CD14-positive monocyte (primary cell): Measurements from ENCODE around the gene ITGA2. TPM values are rescaled to one million over a fixed set of nuclear protein-coding genes. Genes with fewer than 3 reads are reported as not detected.

Experiments
- DNase-seq, 3 donors: peaks; one replicate each; pipeline ENCODE4 v3.0.0-alpha.2; 2011 to 2022
- H2AFZ ChIP-seq: 2 replicates; pipeline ENCODE4 v1.6.0; 2012; ENCODE audit warnings: mild to moderate bottlenecking, low read depth, low read length, inconsistent platforms; ENCODE audit not compliant: insufficient read depth, poor library complexity, severe bottlenecking
- H3K27ac ChIP-seq, 2 donors: 1 replicate in 1 of 2; 2 replicates in 1 of 2; pipeline ENCODE4 v1.5.1; 2012 to 2013; ENCODE audit warnings: low read length in 2 of 2, control low read depth in 1 of 2, inconsistent platforms in 1 of 2, low read depth in 1 of 2, mild to moderate bottlenecking in 1 of 2
- H3K27me3 ChIP-seq, 2 donors: one replicate each; pipeline versions ENCODE4 v1.6.0 to v1.6.1; 2011 to 2013; ENCODE audit warnings: low read length in 2 of 2; ENCODE audit not compliant: control insufficient read depth in 2 of 2, insufficient read depth in 2 of 2
- H3K36me3 ChIP-seq, 2 donors: replicated peaks in 1 of 2; 1 replicate in 1 of 2; 2 replicates in 1 of 2; pipeline versions ENCODE4 v1.5.1 to v1.6.1; 2012 to 2013; ENCODE audit warnings: low read length in 2 of 2, control low read depth in 1 of 2, inconsistent platforms in 1 of 2, mild to moderate bottlenecking in 1 of 2; ENCODE audit not compliant: insufficient read depth in 2 of 2, control insufficient read depth in 1 of 2
- H3K4me1 ChIP-seq, 2 donors: 1 replicate in 1 of 2; 2 replicates in 1 of 2; pipeline versions ENCODE4 v1.5.1 to v1.6.1; 2012 to 2013; ENCODE audit warnings: low read length in 2 of 2, control low read depth in 1 of 2, inconsistent platforms in 1 of 2, mild to moderate bottlenecking in 1 of 2, moderate library complexity in 1 of 2; ENCODE audit not compliant: insufficient read depth in 2 of 2, control insufficient read depth in 1 of 2
- H3K4me2 ChIP-seq: replicated peaks from 2 replicates; pipeline ENCODE3; 2012; ENCODE audit warnings: low read length, moderate library complexity, mild to moderate bottlenecking; ENCODE audit not compliant: poor library complexity, severe bottlenecking; ENCODE audit errors: extremely low read depth
- H3K4me3 ChIP-seq, 3 experiments: fragments of 200-600 bp in 1 of 3; sonication (generic) in 1 of 3; replicated peaks in 1 of 3; 1 replicate in 2 of 3; 2 replicates in 1 of 3; pipeline ENCODE4 v1.5.1; 2011 to 2013; ENCODE audit warnings: low read length in 3 of 3, mild to moderate bottlenecking in 3 of 3, control low read depth in 2 of 3, low read depth in 2 of 3, inconsistent platforms in 1 of 3, moderate library complexity in 1 of 3
- H3K79me2 ChIP-seq: 2 replicates; pipeline ENCODE4 v1.6.0; 2012; ENCODE audit warnings: mild to moderate bottlenecking, control low read depth, inconsistent platforms, low read length, moderate library complexity; ENCODE audit not compliant: insufficient read depth
- H3K9ac ChIP-seq: 2 replicates; pipeline ENCODE4 v1.6.0; 2017; ENCODE audit warnings: low read length, mild to moderate bottlenecking; ENCODE audit not compliant: insufficient read depth, poor library complexity, severe bottlenecking
- H3K9me3 ChIP-seq, 2 donors: replicated peaks in 1 of 2; 1 replicate in 1 of 2; 2 replicates in 1 of 2; pipeline versions ENCODE4 v1.5.1 to v1.6.1; 2012 to 2013; ENCODE audit warnings: low read length in 2 of 2, control low read depth in 1 of 2; ENCODE audit not compliant: control insufficient read depth in 1 of 2, insufficient read depth in 1 of 2
- H4K20me1 ChIP-seq: 2 replicates; pipeline ENCODE4 v1.6.0; 2012; ENCODE audit warnings: mild to moderate bottlenecking, low read length, control low read depth, moderate library complexity; ENCODE audit not compliant: insufficient read depth
- H3K27ac Mint-ChIP-seq, 7 donors: one replicate each; pipeline ENCODE4 v1.8.0; 2020; ENCODE audit warnings: mild to moderate bottlenecking in 7 of 7, mixed read lengths in 7 of 7, moderate library complexity in 6 of 7, inconsistent platforms in 2 of 7
- H3K27me3 Mint-ChIP-seq, 3 donors: one replicate each; pipeline ENCODE4 v1.8.0; 2021 to 2022; ENCODE audit warnings: low read depth in 3 of 3, mild to moderate bottlenecking in 3 of 3, mixed read lengths in 3 of 3, moderate library complexity in 3 of 3, inconsistent platforms in 1 of 3
- H3K36me3 Mint-ChIP-seq, 2 donors: one replicate each; pipeline ENCODE4 v1.8.0; 2020; ENCODE audit warnings: mixed read lengths in 2 of 2, inconsistent platforms in 1 of 2, mild to moderate bottlenecking in 1 of 2
- H3K4me1 Mint-ChIP-seq: one replicate; pipeline ENCODE4 v1.8.0; 2020; ENCODE audit warnings: mild to moderate bottlenecking, mixed read lengths
- H3K4me3 Mint-ChIP-seq, 2 donors: one replicate each; pipeline ENCODE4 v1.8.0; 2020; ENCODE audit warnings: mild to moderate bottlenecking in 2 of 2, mixed read lengths in 2 of 2, moderate library complexity in 1 of 2
- H3K9me3 Mint-ChIP-seq, 7 donors: one replicate each; pipeline ENCODE4 v1.8.0; 2020 to 2022; ENCODE audit warnings: mixed read lengths in 7 of 7, mild to moderate bottlenecking in 6 of 7, moderate library complexity in 6 of 7, inconsistent platforms in 2 of 7
- WGBS: methylation state at CpG from one replicate; pipeline ENCODE4 v1.1.5; 2013; ENCODE audit warnings: missing lambda C conversion rate; ENCODE audit not compliant: insufficient coverage; 5-methylcytosine and 5-hydroxymethylcytosine counted together
- intact Hi-C, 2 donors: fragments of 100-400 bp; cut with micrococcal nuclease; formaldehyde crosslinking; loops; one replicate each; pipeline versions ENCODE4 v1.15.0 to v1.15.1; 2023
- polyA minus RNA-seq: library from RNA; depleted of rRNA, polyadenylated mRNA; stranded (reverse); fragments of >200 nt; gene quantifications from 2 replicates; pipeline ENCODE4 v1.2.3, GENCODE V29; 2012
- polyA plus RNA-seq, 3 donors: library from polyadenylated mRNA; depleted of rRNA in 1 of 3; unstranded in 2 of 3; stranded (reverse) in 1 of 3; fragments of 300-500 nt in 2 of 3; fragments of >200 nt in 1 of 3; fragmentation: Illumina TruSeq in 2 of 3; gene quantifications; 1 replicate in 2 of 3; 2 replicates in 1 of 3; pipeline ENCODE4 v1.2.3, GENCODE V29; 2012 to 2021
- total RNA-seq, 12 experiments: library from RNA in 1 of 12; stranded (reverse) in 1 of 12; fragments of 120-200 nt in 1 of 12; gene quantifications; one replicate each; pipeline ENCODE4 v1.2.4 and lab custom pipeline; 2013 to 2026; ENCODE audit warnings: mixed read lengths in 6 of 12, inconsistent platforms in 1 of 12
- TF ChIP-seq, protein P1 (sequence below): fragments of 200-600 bp; IDR thresholded peaks from one replicate; pipeline ENCODE4 v1.8.0; 2022; ENCODE audit warnings: antibody characterized with exemption, mild to moderate bottlenecking

The ITGA2 gene
- total RNA-seq (2013), result 0.04 TPM
- polyA plus RNA-seq (not detected), polyA minus RNA-seq (not detected in 2 replicates), total RNA-seq (lab: John Stamatoyannopoulos, UW) (0.12 to 8.4 (median 1.6) reads per million in 11 experiments)

DNA sequence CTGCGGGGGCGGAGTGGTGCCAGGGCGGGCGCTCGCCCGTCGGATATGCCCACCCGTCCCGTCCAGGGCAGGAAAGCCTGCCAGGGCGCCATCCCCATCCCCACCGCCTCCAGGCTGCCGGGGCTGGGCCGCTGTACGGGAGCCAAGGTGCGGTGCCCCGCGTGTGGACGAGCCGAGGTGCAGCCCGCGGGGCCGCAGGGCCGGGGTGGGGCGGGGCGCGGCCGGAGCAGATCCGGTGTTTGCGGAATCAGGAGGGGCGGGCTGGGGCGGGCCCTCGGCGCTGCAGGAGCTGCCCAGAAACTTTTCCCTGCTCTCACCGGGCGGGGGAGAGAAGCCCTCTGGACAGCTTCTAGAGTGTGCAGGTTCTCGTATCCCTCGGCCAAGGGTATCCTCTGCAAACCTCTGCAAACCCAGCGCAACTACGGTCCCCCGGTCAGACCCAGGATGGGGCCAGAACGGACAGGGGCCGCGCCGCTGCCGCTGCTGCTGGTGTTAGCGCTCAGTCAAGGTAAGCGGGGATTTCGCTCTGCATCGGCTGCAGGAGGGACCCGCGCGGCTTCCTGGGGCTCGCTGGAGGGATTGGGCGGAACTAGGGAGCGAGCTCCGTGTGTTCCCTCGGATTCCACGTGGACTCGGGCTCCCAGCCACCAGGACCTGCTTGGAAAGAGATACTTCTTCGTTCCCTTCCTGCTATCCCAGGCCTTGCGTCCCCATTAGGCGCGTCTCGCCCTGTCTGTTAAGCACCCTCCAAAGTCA lies at the start of gene ITGA2:
ITGA2 (plus strand) TSS at position 328 of the 756 bp plus-strand sequence; CDS start at position 445, 117 bp downstream.
- Histone ChIP-seq H4K20me1 (no peaks in the 10 kb centered on the region), H3K4me2 (peak within 1 kb of the TSS; percentile 91), H3K79me2 (no peaks in the 10 kb centered on the region), H3K9me3 (no peaks in the 10 kb centered on the region), H3K4me3 (peak within 1 kb of the TSS; percentile 40 to 81 (median 57)), H3K27ac (no peak within 1 kb of the TSS), H3K4me1 (peaks cover 16 to 19% of the 10 kb centered on the region in 2 donors), H2AFZ (peak within 1 kb of the TSS; percentile 71), H3K27me3 (peaks cover 36 to 39% of the 10 kb centered on the region in 2 donors), H3K36me3 (no peaks in the 10 kb centered on the region), H3K9ac (peak within 1 kb of the TSS; percentile 35)
- H3K27me3 Mint-ChIP-seq, result peaks cover 37 to 47% (median 42%) of the 10 kb centered on the region in 3 donors
- H3K4me1 Mint-ChIP-seq, result peaks cover 16% of the 10 kb centered on the region
- intact Hi-C loops, result no loop called here
- H3K27ac Mint-ChIP-seq, result peak within 1 kb of the TSS in 1 of 7 donors; percentile 70
- TF ChIP-seq, protein P1, sequence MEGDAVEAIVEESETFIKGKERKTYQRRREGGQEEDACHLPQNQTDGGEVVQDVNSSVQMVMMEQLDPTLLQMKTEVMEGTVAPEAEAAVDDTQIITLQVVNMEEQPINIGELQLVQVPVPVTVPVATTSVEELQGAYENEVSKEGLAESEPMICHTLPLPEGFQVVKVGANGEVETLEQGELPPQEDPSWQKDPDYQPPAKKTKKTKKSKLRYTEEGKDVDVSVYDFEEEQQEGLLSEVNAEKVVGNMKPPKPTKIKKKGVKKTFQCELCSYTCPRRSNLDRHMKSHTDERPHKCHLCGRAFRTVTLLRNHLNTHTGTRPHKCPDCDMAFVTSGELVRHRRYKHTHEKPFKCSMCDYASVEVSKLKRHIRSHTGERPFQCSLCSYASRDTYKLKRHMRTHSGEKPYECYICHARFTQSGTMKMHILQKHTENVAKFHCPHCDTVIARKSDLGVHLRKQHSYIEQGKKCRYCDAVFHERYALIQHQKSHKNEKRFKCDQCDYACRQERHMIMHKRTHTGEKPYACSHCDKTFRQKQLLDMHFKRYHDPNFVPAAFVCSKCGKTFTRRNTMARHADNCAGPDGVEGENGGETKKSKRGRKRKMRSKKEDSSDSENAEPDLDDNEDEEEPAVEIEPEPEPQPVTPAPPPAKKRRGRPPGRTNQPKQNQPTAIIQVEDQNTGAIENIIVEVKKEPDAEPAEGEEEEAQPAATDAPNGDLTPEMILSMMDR, result no peak
- peak within 1 kb of the TSS; percentile 78 to 89 for H3K4me3 Mint-ChIP-seq
- H3K9me3 Mint-ChIP-seq, result peaks cover 0 to 2% (median 0%) of the 10 kb centered on the region in 7 donors
- DNase-seq, result no peak
- WGBS, result under 1% methylated on average over 59 of the region's 64 CpGs
- peaks cover 0 to 4% of the 10 kb centered on the region in 2 donors for H3K36me3 Mint-ChIP-seq

DNA sequence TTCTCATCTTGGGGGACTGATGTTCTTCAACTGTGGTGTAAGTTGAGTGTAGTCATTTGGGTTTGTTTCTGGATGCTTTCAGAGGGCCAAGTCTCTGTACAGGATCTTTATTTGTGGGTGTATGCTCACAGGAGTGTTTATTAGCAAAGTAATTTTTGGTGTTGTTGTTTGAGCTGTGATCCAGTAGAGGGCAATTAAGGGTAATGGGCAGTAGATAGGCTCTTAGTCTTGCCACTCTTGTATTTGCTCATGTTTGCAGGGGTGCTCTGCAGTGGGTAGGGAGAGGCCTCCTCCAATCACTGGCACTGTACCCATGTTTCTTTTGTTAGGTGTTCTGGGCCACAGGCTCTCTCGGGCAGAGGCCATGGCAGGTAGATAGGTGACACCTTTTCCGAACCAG lies 45.9 kb upstream of the ITGA2 start:
- Histone ChIP-seq H3K9me3 (no peaks in the 10 kb centered on the region), H4K20me1 (no peaks in the 10 kb centered on the region), H3K27ac (no peak overlapping the region), H3K79me2 (no peaks in the 10 kb centered on the region), H3K27me3 (no peaks in the 10 kb centered on the region), H3K4me2 (no peak overlapping the region), H3K36me3 (no peaks in the 10 kb centered on the region), H3K9ac (no peak overlapping the region), H2AFZ (no peak overlapping the region), H3K4me1 (no peaks in the 10 kb centered on the region), H3K4me3 (no peak overlapping the region)
- no peak for DNase-seq
- TF ChIP-seq, protein P1, result no peak
- Mint-ChIP-seq H3K27ac (no peak overlapping the region), H3K9me3 (peaks cover 0 to 1% (median 0%) of the 10 kb centered on the region in 7 donors), H3K27me3 (peaks cover 0 to 3% (median 0%) of the 10 kb centered on the region in 3 donors), H3K36me3 (no peaks in the 10 kb centered on the region), H3K4me3 (no peak overlapping the region), H3K4me1 (peaks cover 10% of the 10 kb centered on the region)
- intact Hi-C loops, result loop anchor here in 1 of 2 donors (10.0 kb wide), 1 partner anchor 152 kb away; no protein-coding TSS in a partner anchor
- 96% methylated on average over 2 of the region's 2 CpGs for WGBS
